Measurements from ENCODE around the gene MACROD2. TPM values are rescaled to one million over a fixed set of nuclear protein-coding genes. Genes with fewer than 3 reads are reported as not detected.

The MACROD2 gene
- total RNA-seq, 1 donor from 2014 or later: 2.4 TPM

GRCh38 chr20:14355791-14356190 is 360.5 kb downstream of the MACROD2 start:
- no peak for FAIRE-seq
- Histone ChIP-seq H3K27me3 (ENCODE audit: insufficient read depth, low read length) (no peaks in the 10 kb centered on the region), H3K79me2 (ENCODE audit: insufficient read depth, low read length) (no peaks in the 10 kb centered on the region), H3K4me3 (ENCODE audit: insufficient read depth, low read depth, low read length) (no peak overlapping the region), H3K9ac (ENCODE audit: low read length) (no peak overlapping the region), H3K4me1 (ENCODE audit: insufficient read depth, low read length) (no peaks in the 10 kb centered on the region), H3K9me3 (ENCODE audit: insufficient read depth, low read depth, low read length) (no peaks in the 10 kb centered on the region), H2AFZ (ENCODE audit: low read depth, low read length) (no peak overlapping the region), H3K27ac (ENCODE audit: low read depth, low read length) (no peak overlapping the region), H3K36me3 (ENCODE audit: insufficient read depth, low read length) (no peaks in the 10 kb centered on the region), H3K4me2 (ENCODE audit: low read length) (no peak overlapping the region), H4K20me1 (ENCODE audit: insufficient read depth, low read length) (no peaks in the 10 kb centered on the region)
- DNase-seq (ENCODE audit: low read depth): no peak
- TF ChIP-seq CTCF (IDR thresholded peaks at IDR 0.05; ENCODE audit: insufficient read depth, low read depth, low read length) (no peak), EZH2 (IDR thresholded peaks at IDR 0.05; ENCODE audit: insufficient read depth, low read length) (no peak)
- Mint-ChIP-seq H3K36me3 (ENCODE audit: low read depth, unreplicated experiment) (no peaks in the 10 kb centered on the region), H3K4me3 (ENCODE audit: unreplicated experiment) (no peak overlapping the region), H3K27me3 (ENCODE audit: low read depth, unreplicated experiment) (no peaks in the 10 kb centered on the region), H3K27ac (ENCODE audit: unreplicated experiment) (no peak overlapping the region), H3K4me1 (ENCODE audit: low read depth, unreplicated experiment) (peaks cover 2% of the 10 kb centered on the region), H3K9me3 (ENCODE audit: unreplicated experiment) (no peaks in the 10 kb centered on the region)

GRCh38 chr20:14360416-14360815 is 365.1 kb downstream of the MACROD2 start:
- Histone ChIP-seq H3K4me3 (ENCODE audit: insufficient read depth, low read depth, low read length) (no peak overlapping the region), H3K4me2 (ENCODE audit: low read length) (no peak overlapping the region), H3K36me3 (ENCODE audit: insufficient read depth, low read length) (no peaks in the 10 kb centered on the region), H3K9ac (ENCODE audit: low read length) (no peak overlapping the region), H2AFZ (ENCODE audit: low read depth, low read length) (no peak overlapping the region), H3K4me1 (ENCODE audit: insufficient read depth, low read length) (no peaks in the 10 kb centered on the region), H3K9me3 (ENCODE audit: insufficient read depth, low read depth, low read length) (no peaks in the 10 kb centered on the region), H3K79me2 (ENCODE audit: insufficient read depth, low read length) (no peaks in the 10 kb centered on the region), H4K20me1 (ENCODE audit: insufficient read depth, low read length) (no peaks in the 10 kb centered on the region), H3K27ac (ENCODE audit: low read depth, low read length) (no peak overlapping the region), H3K27me3 (ENCODE audit: insufficient read depth, low read length) (no peaks in the 10 kb centered on the region)
- no peaks in the 10 kb centered on the region for H3K27me3 Mint-ChIP-seq (ENCODE audit: low read depth, unreplicated experiment)
- no peak overlapping the region for H3K4me3 Mint-ChIP-seq (ENCODE audit: unreplicated experiment)
- TF ChIP-seq EZH2 (IDR thresholded peaks at IDR 0.05; ENCODE audit: insufficient read depth, low read length): no peak
- no peak for TF ChIP-seq CTCF (IDR thresholded peaks at IDR 0.05; ENCODE audit: insufficient read depth, low read depth, low read length)
- FAIRE-seq: no peak
- DNase-seq (ENCODE audit: low read depth): no peak
- H3K27ac Mint-ChIP-seq (ENCODE audit: unreplicated experiment): no peak overlapping the region
- peaks cover 2% of the 10 kb centered on the region for H3K4me1 Mint-ChIP-seq (ENCODE audit: low read depth, unreplicated experiment)
- H3K36me3 Mint-ChIP-seq (ENCODE audit: low read depth, unreplicated experiment): no peaks in the 10 kb centered on the region
- no peaks in the 10 kb centered on the region for H3K9me3 Mint-ChIP-seq (ENCODE audit: unreplicated experiment)

GRCh38 chr20:14361509-14362345 is 366.4 kb downstream of the MACROD2 start:
- no peaks in the 10 kb centered on the region for H3K36me3 ChIP-seq (ENCODE audit: insufficient read depth, low read length)
- no peaks in the 10 kb centered on the region for H4K20me1 ChIP-seq (ENCODE audit: insufficient read depth, low read length)
- Mint-ChIP-seq H3K36me3 (ENCODE audit: low read depth, unreplicated experiment) (no peaks in the 10 kb centered on the region), H3K4me1 (ENCODE audit: low read depth, unreplicated experiment) (no peaks in the 10 kb centered on the region), H3K27ac (ENCODE audit: unreplicated experiment) (no peak overlapping the region), H3K27me3 (ENCODE audit: low read depth, unreplicated experiment) (no peaks in the 10 kb centered on the region), H3K9me3 (ENCODE audit: unreplicated experiment) (no peaks in the 10 kb centered on the region), H3K4me3 (ENCODE audit: unreplicated experiment) (no peak overlapping the region)
- DNase-seq (ENCODE audit: low read depth) (no peak), FAIRE-seq (no peak)
- H2AFZ ChIP-seq (ENCODE audit: low read depth, low read length): no peak overlapping the region
- no peak overlapping the region for H3K9ac ChIP-seq (ENCODE audit: low read length)
- H3K4me3 ChIP-seq (ENCODE audit: insufficient read depth, low read depth, low read length): no peak overlapping the region
- H3K79me2 ChIP-seq (ENCODE audit: insufficient read depth, low read length): no peaks in the 10 kb centered on the region
- no peak for TF ChIP-seq EZH2 (IDR thresholded peaks at IDR 0.05; ENCODE audit: insufficient read depth, low read length)
- no peak for TF ChIP-seq CTCF (IDR thresholded peaks at IDR 0.05; ENCODE audit: insufficient read depth, low read depth, low read length)
- H3K27me3 ChIP-seq (ENCODE audit: insufficient read depth, low read length): no peaks in the 10 kb centered on the region
- H3K4me2 ChIP-seq (ENCODE audit: low read length): no peak overlapping the region
- H3K9me3 ChIP-seq (ENCODE audit: insufficient read depth, low read depth, low read length): no peaks in the 10 kb centered on the region
- H3K27ac ChIP-seq (ENCODE audit: low read depth, low read length): no peak overlapping the region
- no peaks in the 10 kb centered on the region for H3K4me1 ChIP-seq (ENCODE audit: insufficient read depth, low read length)
